Activated naive CD8-positive, alpha-beta T cell treated with anti-CD3 and anti-CD28 coated beads, Interleukin-2, amount 50 U/mL, for 24 hours (primary cell): ENCODE data around the gene RBBP9.

Experiments used
- ATAC-seq: fragments of 150-1000 bp; cut with Tn5 transposase; one replicate; pipeline ENCODE4 v1.10.0; 2021
- DNase-seq: peaks from one replicate; pipeline ENCODE4 v3.0.0; 2021
- H3K27ac Mint-ChIP-seq: one replicate; pipeline ENCODE4 v1.8.0; 2021; ENCODE audit warnings: mild to moderate bottlenecking, mixed read lengths
- H3K27me3 Mint-ChIP-seq: one replicate; pipeline ENCODE4 v1.8.0; 2021; ENCODE audit warnings: mixed read lengths
- H3K36me3 Mint-ChIP-seq: one replicate; pipeline ENCODE4 v1.8.0; 2021; ENCODE audit warnings: low read depth, mixed read lengths
- H3K4me1 Mint-ChIP-seq: one replicate; pipeline ENCODE4 v1.8.0; 2021; ENCODE audit warnings: mixed read lengths
- H3K4me3 Mint-ChIP-seq: one replicate; pipeline ENCODE4 v1.8.0; 2021; ENCODE audit warnings: mild to moderate bottlenecking, moderate library complexity, mixed read lengths
- H3K9me3 Mint-ChIP-seq: one replicate; pipeline ENCODE4 v1.8.0; 2021; ENCODE audit warnings: mixed read lengths

The RBBP9 gene

GRCh38 chr20:18466894-18467730, 29.9 kb downstream of the RBBP9 start, which contains the start of the genes DZANK1 and POLR3F:
Gene DZANK1 (minus strand): TSS chr20:18467030. CDS start chr20:18465358, 1,672 bp downstream.
Gene POLR3F (plus strand): TSS chr20:18467390. CDS start chr20:18467507, 117 bp downstream.
- ATAC-seq (peak; percentile 99), DNase-seq (peak; percentile 94)
- Mint-ChIP-seq H3K27me3 (no peaks in the 10 kb centered on the region), H3K9me3 (no peaks in the 10 kb centered on the region), H3K4me1 (peaks cover 28% of the 10 kb centered on the region), H3K4me3 (peak within 1 kb of the TSS; percentile 94), H3K36me3 (peaks cover 3% of the 10 kb centered on the region), H3K27ac (peak within 1 kb of the TSS; percentile 96)

- H3K27me3 Mint-ChIP-seq, result no peaks in the 10 kb centered on the region
- peaks cover 28% of the 10 kb centered on the region for H3K4me1 Mint-ChIP-seq
- H3K36me3 Mint-ChIP-seq, result peaks cover 3% of the 10 kb centered on the region
- DNase-seq (no peak), ATAC-seq (peak; percentile 39)
- H3K9me3 Mint-ChIP-seq, result no peaks in the 10 kb centered on the region
- peak overlapping the region; percentile 94 for H3K4me3 Mint-ChIP-seq
- H3K27ac Mint-ChIP-seq, result peak overlapping the region; percentile 96
Observed at GRCh38 chr20:18466574-18466893, 30.5 kb downstream of the RBBP9 start.

- peak overlapping the region; percentile 94 for H3K4me3 Mint-ChIP-seq
- H3K4me1 Mint-ChIP-seq, result peaks cover 28% of the 10 kb centered on the region
- ATAC-seq (no peak), DNase-seq (no peak)
- H3K27ac Mint-ChIP-seq, result no peak overlapping the region
- no peaks in the 10 kb centered on the region for H3K27me3 Mint-ChIP-seq
- no peaks in the 10 kb centered on the region for H3K9me3 Mint-ChIP-seq
- H3K36me3 Mint-ChIP-seq, result peaks cover 3% of the 10 kb centered on the region
Observed at GRCh38 chr20:18465536-18466200, 31.4 kb downstream of the RBBP9 start.

- H3K4me1 Mint-ChIP-seq, result no peaks in the 10 kb centered on the region
- no peaks in the 10 kb centered on the region for H3K9me3 Mint-ChIP-seq
- no peak overlapping the region for H3K27ac Mint-ChIP-seq
- peaks cover 1% of the 10 kb centered on the region for H3K36me3 Mint-ChIP-seq
- no peaks in the 10 kb centered on the region for H3K27me3 Mint-ChIP-seq
- H3K4me3 Mint-ChIP-seq, result no peak overlapping the region
- DNase-seq, result no peak
- no peak for ATAC-seq
Observed at GRCh38 chr20:18456600-18456999, 40.4 kb downstream of the RBBP9 start.

GRCh38 chr20:18443886-18444285, 53.1 kb downstream of the RBBP9 start:
- Mint-ChIP-seq H3K4me3 (no peak overlapping the region), H3K27ac (no peak overlapping the region), H3K27me3 (no peaks in the 10 kb centered on the region), H3K4me1 (no peaks in the 10 kb centered on the region), H3K9me3 (no peaks in the 10 kb centered on the region), H3K36me3 (peaks cover 2% of the 10 kb centered on the region)
- ATAC-seq (no peak), DNase-seq (no peak)

GRCh38 chr20:18440403-18440802, 56.6 kb downstream of the RBBP9 start:
- DNase-seq (no peak), ATAC-seq (no peak)
- Mint-ChIP-seq H3K4me1 (peaks cover 3% of the 10 kb centered on the region), H3K36me3 (no peaks in the 10 kb centered on the region), H3K4me3 (no peak overlapping the region), H3K9me3 (no peaks in the 10 kb centered on the region), H3K27ac (no peak overlapping the region), H3K27me3 (no peaks in the 10 kb centered on the region)

GRCh38 chr20:18436847-18437246, 60.2 kb downstream of the RBBP9 start:
- no peak overlapping the region for H3K4me3 Mint-ChIP-seq

More at GRCh38 chr20:18436847-18437246, 60.2 kb downstream of the RBBP9 start:
- Mint-ChIP-seq H3K36me3 (no peaks in the 10 kb centered on the region), H3K27ac (peak overlapping the region; percentile 16), H3K4me1 (peaks cover 3% of the 10 kb centered on the region), H3K27me3 (no peaks in the 10 kb centered on the region), H3K9me3 (no peaks in the 10 kb centered on the region)
- DNase-seq, result no peak
- no peak for ATAC-seq
